ENCODE results near the gene SSU72.

- TF ChIP-seq CTCF (IDR thresholded peaks at IDR 0.05), result no peak
- TF ChIP-seq POLR2A (IDR thresholded peaks at IDR 0.05), result no peak
- TF ChIP-seq EP300 (IDR thresholded peaks at IDR 0.05), result no peak
These were observed 27.2 kb downstream of the SSU72 start for GRCh38 chr1:1547476-1547875.

Data from tibial nerve (tissue), 4 donors.